Stimulated activated CD4-positive, alpha-beta T cell treated with anti-CD3 and anti-CD28 coated beads, TNF-alpha, amount 100 ng/mL, for 48 hours (primary cell): ENCODE data around the gene MMP26.
"Not testable (repeated sequence)": the region's sequence is repeated elsewhere in the genome, so short reads cannot be mapped to it uniquely, and the experiment has no call there.

Source experiments
- DNase-seq, 3 donors: peaks; one replicate each; pipeline ENCODE4 v3.0.0-alpha.2; 2020; ENCODE audit warnings: low read depth in 3 of 3

MMP26 gene

DNA sequence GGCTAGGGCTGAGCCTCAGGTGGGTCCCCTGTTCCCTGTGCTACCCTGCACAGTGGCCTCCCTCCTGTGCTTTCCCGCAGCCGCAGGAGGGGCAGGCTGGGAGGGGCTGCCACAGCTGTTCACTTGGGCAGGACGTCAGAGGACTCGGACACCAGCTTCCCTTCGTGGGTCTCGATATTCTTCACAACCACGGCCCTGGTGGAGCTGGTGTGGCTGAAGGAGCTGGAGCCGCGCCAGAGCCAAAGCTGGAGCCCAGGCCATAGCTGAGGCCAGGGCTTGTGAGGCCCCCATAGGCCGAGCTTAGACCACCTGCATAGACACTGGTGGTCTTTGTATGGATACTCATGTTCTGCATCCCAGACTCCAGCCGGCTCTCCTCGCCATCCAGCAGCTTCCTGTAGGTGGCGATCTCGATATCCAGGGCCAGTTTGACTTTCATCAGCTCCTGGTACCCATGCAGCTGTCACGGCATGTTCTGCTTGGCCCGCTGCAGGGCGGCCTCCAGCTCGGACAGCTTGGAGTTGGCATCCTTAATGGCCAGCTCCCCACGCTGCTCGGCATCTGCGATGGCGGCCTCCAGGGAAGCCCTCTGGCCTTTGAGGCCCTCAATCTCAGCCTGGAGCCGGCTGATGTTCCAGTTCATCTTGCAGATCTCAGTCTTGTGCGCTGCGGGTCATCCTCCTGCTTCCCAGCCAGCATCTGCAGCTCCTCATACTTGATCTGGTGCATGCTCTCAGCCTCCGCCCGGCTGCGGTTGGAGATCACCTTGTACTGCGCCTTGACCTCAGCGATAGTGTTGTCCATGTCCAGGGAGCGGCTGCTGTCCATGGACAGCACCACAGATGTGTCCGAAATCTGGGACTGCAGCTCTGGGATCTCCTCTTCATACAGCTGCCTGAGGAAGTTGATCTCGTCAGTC is 18.3 kb downstream of the MMP26 start:
- DNase-seq, result not testable (repeated sequence)

GRCh38 chr11:4727171-4727570 is 22.6 kb downstream of the MMP26 start:
- DNase-seq, result no peak

GRCh38 chr11:4740735-4741134 is 36.2 kb downstream of the MMP26 start:
- no peak for DNase-seq

DNA sequence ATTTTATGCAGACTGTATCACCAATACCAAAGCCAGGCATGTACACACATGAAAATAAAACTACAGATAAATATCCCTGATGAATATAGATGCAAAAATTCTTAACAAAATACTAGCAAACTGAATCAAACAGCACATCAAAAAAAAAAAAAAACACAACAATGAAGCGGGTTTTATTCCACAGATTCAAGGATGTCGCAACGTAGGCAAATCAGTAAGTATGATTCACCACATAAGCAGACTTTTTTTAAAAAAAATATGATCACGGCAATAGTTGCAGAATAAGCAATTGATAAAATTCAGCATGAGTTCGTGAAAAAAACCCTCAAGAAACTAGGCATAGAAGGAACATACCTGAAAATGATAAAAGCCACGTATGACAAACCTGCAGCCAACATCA is 43.9 kb downstream of the MMP26 start:
- no peak for DNase-seq

GRCh38 chr11:4751201-4751600 is 46.6 kb downstream of the MMP26 start:
- no peak for DNase-seq
